ENCODE results near the gene DCP2.

The DCP2 gene

GRCh38 chr5:113047733-113048652 is 71.4 kb downstream of the DCP2 start:
- DNase-seq: no peak

GRCh38 chr5:113048931-113049330 is 72.3 kb downstream of the DCP2 start:
- no peak for DNase-seq

- peak; percentile 65 for DNase-seq
These were observed 74.3 kb downstream of the DCP2 start for GRCh38 chr5:113050721-113051382.

- no peak for DNase-seq
These were observed 75.6 kb downstream of the DCP2 start for GRCh38 chr5:113052041-113052795.

- DNase-seq: no peak
These were observed 77.0 kb downstream of the DCP2 start for GRCh38 chr5:113053511-113053995.

GRCh38 chr5:113054899-113055298 is 78.3 kb downstream of the DCP2 start:
- no peak for DNase-seq

GRCh38 chr5:113056988-113057387 is 80.4 kb downstream of the DCP2 start:
- DNase-seq: no peak

- no peak for DNase-seq
These were observed 81.0 kb downstream of the DCP2 start for GRCh38 chr5:113057557-113057984.

- DNase-seq: no peak
These were observed 81.7 kb downstream of the DCP2 start for GRCh38 chr5:113058269-113058668.

- no peak for DNase-seq
These were observed 82.2 kb downstream of the DCP2 start for GRCh38 chr5:113058706-113059226.

- DNase-seq: peak; percentile 76
These were observed 82.8 kb downstream of the DCP2 start for GRCh38 chr5:113059232-113060040.

GRCh38 chr5:113060408-113061025 is 83.9 kb downstream of the DCP2 start:
- no peak for DNase-seq

GRCh38 chr5:113061846-113062780 is 85.5 kb downstream of the DCP2 start:
- DNase-seq: no peak

GRCh38 chr5:113062869-113063508 is 86.4 kb downstream of the DCP2 start:
- DNase-seq: no peak

- DNase-seq: peak; percentile 80
These were observed 87.3 kb downstream of the DCP2 start for GRCh38 chr5:113063927-113064326.

GRCh38 chr5:113064806-113065205 is 88.2 kb downstream of the DCP2 start:
- DNase-seq: no peak

- DNase-seq: no peak
These were observed 89.0 kb downstream of the DCP2 start for GRCh38 chr5:113065626-113066025.

GRCh38 chr5:113067635-113068344 is 91.2 kb downstream of the DCP2 start:
- peak; percentile 60 for DNase-seq

GRCh38 chr5:113068559-113068958 is 92.0 kb downstream of the DCP2 start:
- no peak for DNase-seq

Data from femur (tissue), 1 donor.